Cerebellar cortex (tissue), 1 donor: Measurements from ENCODE around the gene ZBTB32.
"Not testable (repeated sequence)": the region's sequence is repeated elsewhere in the genome, so short reads cannot be mapped to it uniquely, and the experiment has no call there.

Experiments used
- DNase-seq: peaks from one replicate; pipeline ENCODE4 v3.0.0-alpha.2; 2015; ENCODE audit warnings: low spot score

Gene ZBTB32

GRCh38 chr19:35720648-35721047 is 16.3 kb downstream of the ZBTB32 start:
- DNase-seq, result no peak

- no peak for DNase-seq
These were observed 17.0 kb downstream of the ZBTB32 start for GRCh38 chr19:35721374-35721773.

- no peak for DNase-seq
These were observed 18.1 kb downstream of the ZBTB32 start for GRCh38 chr19:35722461-35722860.

GRCh38 chr19:35722897-35723296 is 18.5 kb downstream of the ZBTB32 start:
- no peak for DNase-seq

GRCh38 chr19:35723671-35724070 is 19.3 kb downstream of the ZBTB32 start:
- DNase-seq, result no peak

- not testable (repeated sequence) for DNase-seq
These were observed 19.8 kb downstream of the ZBTB32 start for GRCh38 chr19:35724132-35724531.

- no peak for DNase-seq
These were observed 20.2 kb downstream of the ZBTB32 start for GRCh38 chr19:35724560-35724959.

GRCh38 chr19:35725216-35725861 is 21.0 kb downstream of the ZBTB32 start:
- no peak for DNase-seq

GRCh38 chr19:35727053-35727955 is 22.9 kb downstream of the ZBTB32 start:
- DNase-seq, result no peak

- DNase-seq, result no peak
These were observed 23.8 kb downstream of the ZBTB32 start for GRCh38 chr19:35727956-35728706.

GRCh38 chr19:35729021-35729420 is 24.7 kb downstream of the ZBTB32 start:
- DNase-seq, result no peak

GRCh38 chr19:35729763-35730162 is 25.4 kb downstream of the ZBTB32 start:
- DNase-seq, result no peak

GRCh38 chr19:35730326-35730725 is 26.0 kb downstream of the ZBTB32 start:
- DNase-seq, result no peak

- no peak for DNase-seq
These were observed 27.0 kb downstream of the ZBTB32 start for GRCh38 chr19:35731353-35731752.

GRCh38 chr19:35731779-35732405 is 27.5 kb downstream of the ZBTB32 start:
- no peak for DNase-seq

- no peak for DNase-seq
These were observed 28.3 kb downstream of the ZBTB32 start for GRCh38 chr19:35732540-35733179.

- no peak for DNase-seq
These were observed 29.1 kb downstream of the ZBTB32 start for GRCh38 chr19:35733180-35734125.

GRCh38 chr19:35734273-35734672 is 29.9 kb downstream of the ZBTB32 start:
- DNase-seq, result no peak

- no peak for DNase-seq
These were observed 30.5 kb downstream of the ZBTB32 start for GRCh38 chr19:35734889-35735288.
